H54 (cell line): Measurements from ENCODE around the gene THSD7B.
"Not testable (repeated sequence)": the region's sequence is repeated elsewhere in the genome, so short reads cannot be mapped to it uniquely, and the experiment has no call there.

Source experiments
- DNase-seq: peaks from one replicate; pipeline ENCODE4 v3.0.0; 2011; ENCODE audit warnings: low spot score, mixed read lengths; ENCODE audit not compliant: insufficient read length
- FAIRE-seq: peaks from 3 replicates; lab custom pipeline; 2011; peaks lifted over from hg19 to GRCh38; lab: Jason Lieb, UNC
- POLR2A ChIP-seq: IDR thresholded peaks from 2 replicates; pipeline ENCODE4 v1.6.1; 2011; ENCODE audit warnings: low read depth, mild to moderate bottlenecking, low read length

THSD7B gene

GRCh38 chr2:137300987-137301386 lies 535.6 kb downstream of the THSD7B start:
- FAIRE-seq = no peak
- DNase-seq = no peak
- no peak for TF ChIP-seq POLR2A

- FAIRE-seq (no peak), DNase-seq (no peak)
- TF ChIP-seq POLR2A = no peak
Observed at GRCh38 chr2:137302957-137303356, 537.6 kb downstream of the THSD7B start.

- no peak for FAIRE-seq
- TF ChIP-seq POLR2A = no peak
Observed at GRCh38 chr2:137316075-137316474, 550.7 kb downstream of the THSD7B start.

GRCh38 chr2:137321566-137321965 lies 556.2 kb downstream of the THSD7B start:
- no peak for DNase-seq
- no peak for FAIRE-seq
- TF ChIP-seq POLR2A = no peak

More at GRCh38 chr2:137316075-137316474, 550.7 kb downstream of the THSD7B start:
- no peak for DNase-seq

GRCh38 chr2:137331562-137331961 lies 566.2 kb downstream of the THSD7B start:
- DNase-seq, FAIRE-seq: not testable (repeated sequence)

- no peak for TF ChIP-seq POLR2A
- DNase-seq (no peak), FAIRE-seq (no peak)
Observed at GRCh38 chr2:137333386-137334165, 568.2 kb downstream of the THSD7B start.

- no peak for TF ChIP-seq POLR2A
- no peak for DNase-seq
- no peak for FAIRE-seq
Observed at GRCh38 chr2:137336067-137336466, 570.7 kb downstream of the THSD7B start.

GRCh38 chr2:137339051-137339450 lies 573.7 kb downstream of the THSD7B start:
- no peak for TF ChIP-seq POLR2A
- DNase-seq = no peak
- no peak for FAIRE-seq

GRCh38 chr2:137345994-137346393 lies 580.6 kb downstream of the THSD7B start:
- TF ChIP-seq POLR2A = no peak
- DNase-seq (no peak), FAIRE-seq (no peak)

GRCh38 chr2:137348301-137348700 lies 583.0 kb downstream of the THSD7B start:
- no peak for TF ChIP-seq POLR2A
- DNase-seq (no peak), FAIRE-seq (no peak)

- TF ChIP-seq POLR2A = no peak
- FAIRE-seq (no peak), DNase-seq (no peak)
Observed at GRCh38 chr2:137357634-137358033, 592.3 kb downstream of the THSD7B start.

- no peak for FAIRE-seq
- DNase-seq = no peak
- TF ChIP-seq POLR2A = no peak
Observed at GRCh38 chr2:137367361-137367760, 602.0 kb downstream of the THSD7B start.

GRCh38 chr2:137369106-137369505 lies 603.8 kb downstream of the THSD7B start:
- FAIRE-seq (no peak), DNase-seq (no peak)
- TF ChIP-seq POLR2A = no peak

GRCh38 chr2:137379186-137379585 lies 613.8 kb downstream of the THSD7B start:
- FAIRE-seq (no peak), DNase-seq (no peak)
- no peak for TF ChIP-seq POLR2A

- no peak for TF ChIP-seq POLR2A
- FAIRE-seq (no peak), DNase-seq (no peak)
Observed at GRCh38 chr2:137380610-137381009, 615.3 kb downstream of the THSD7B start.
